Osteoblast (primary cell): ENCODE data around the gene RIC1. TPM values are rescaled to one million over a fixed set of nuclear protein-coding genes. Genes with fewer than 3 reads are reported as not detected.
A peak's percentile ranks its signal among the peaks of the same experiment; 100 is the strongest.
"Not testable (repeated sequence)": the region's sequence is repeated elsewhere in the genome, so short reads cannot be mapped to it uniquely, and the experiment has no call there.

ENCODE experiments used
- DNase-seq: peaks from one replicate; pipeline ENCODE4 v3.0.0; 2011; ENCODE audit warnings: low spot score, mixed read lengths; ENCODE audit not compliant: insufficient read length; ENCODE audit errors: missing footprints
- H2AFZ ChIP-seq: 2 replicates; pipeline ENCODE4 v1.6.0; 2011; ENCODE audit warnings: mild to moderate bottlenecking, low read length
- H3K27ac ChIP-seq: 2 replicates; pipeline ENCODE4 v1.5.1; 2011; ENCODE audit warnings: mild to moderate bottlenecking, low read depth, low read length, moderate library complexity
- H3K27me3 ChIP-seq: 2 replicates; pipeline ENCODE4 v1.6.0; 2012; ENCODE audit warnings: mild to moderate bottlenecking, control low read depth, inconsistent platforms, low read length, moderate library complexity; ENCODE audit not compliant: insufficient read depth
- H3K36me3 ChIP-seq: 2 replicates; pipeline ENCODE4 v1.5.1; 2011; ENCODE audit warnings: mild to moderate bottlenecking, low read length, control low read depth, moderate library complexity; ENCODE audit not compliant: insufficient read depth
- H3K4me1 ChIP-seq: 2 replicates; pipeline ENCODE4 v1.5.1; 2011; ENCODE audit warnings: mild to moderate bottlenecking, low read length, control low read depth, moderate library complexity; ENCODE audit not compliant: insufficient read depth
- H3K4me2 ChIP-seq: 2 replicates; pipeline ENCODE4 v1.6.0; 2011; ENCODE audit warnings: mild to moderate bottlenecking, low read length; ENCODE audit not compliant: insufficient read depth
- H3K4me3 ChIP-seq: fragments of 200-600 bp; sonication (generic); 3 replicates; pipeline ENCODE4 v1.5.1; 2012; ENCODE audit warnings: mild to moderate bottlenecking, low read length, inconsistent platforms; ENCODE audit not compliant: insufficient read depth
- H3K79me2 ChIP-seq: 2 replicates; pipeline ENCODE4 v1.6.0; 2012; ENCODE audit warnings: mild to moderate bottlenecking, low read length, control low read depth, inconsistent platforms; ENCODE audit not compliant: insufficient read depth
- H3K9me3 ChIP-seq: 2 replicates; pipeline ENCODE4 v1.5.1; 2011; ENCODE audit warnings: low read depth, low read length, control low read depth
- H4K20me1 ChIP-seq: 2 replicates; pipeline ENCODE4 v1.6.0; 2012; ENCODE audit warnings: mild to moderate bottlenecking, low read length, control low read depth; ENCODE audit not compliant: insufficient read depth
- CTCF ChIP-seq: IDR thresholded peaks from 2 replicates; pipeline ENCODE4 v1.5.1; 2011; ENCODE audit warnings: mild to moderate bottlenecking, low read depth, low read length, moderate library complexity; ENCODE audit errors: extremely low read depth
- total RNA-seq: library from RNA; depleted of rRNA; stranded (reverse); fragments of >200 nt; gene quantifications from 2 replicates; pipeline ENCODE4 v1.2.3, GENCODE V29; 2012

Gene RIC1
- total RNA-seq, 1 donor: 51.4 TPM

- peak overlapping the region; percentile 32 for H2AFZ ChIP-seq
- H3K27me3 ChIP-seq: no peaks in the 10 kb centered on the region
- H3K27ac ChIP-seq: no peak overlapping the region
- peak overlapping the region; percentile 75 for H3K4me2 ChIP-seq
- H3K9me3 ChIP-seq: no peaks in the 10 kb centered on the region
- H3K79me2 ChIP-seq: no peaks in the 10 kb centered on the region
- no peaks in the 10 kb centered on the region for H3K36me3 ChIP-seq
- H3K4me3 ChIP-seq: peak overlapping the region; percentile 35
- H4K20me1 ChIP-seq: no peaks in the 10 kb centered on the region
- peaks cover 7% of the 10 kb centered on the region for H3K4me1 ChIP-seq
- DNase-seq: peak; percentile 70
- peak; percentile 91 for TF ChIP-seq CTCF
Observed at GRCh38 chr9:5799314-5799713, 170.4 kb downstream of the RIC1 start.

GRCh38 chr9:5800378-5800777 is 171.5 kb downstream of the RIC1 start:
- H3K27me3 ChIP-seq, H3K79me2 ChIP-seq, DNase-seq, H2AFZ ChIP-seq, H3K9me3 ChIP-seq, H3K27ac ChIP-seq, H3K4me1 ChIP-seq, H3K4me3 ChIP-seq, H4K20me1 ChIP-seq, H3K36me3 ChIP-seq, H3K4me2 ChIP-seq: not testable (repeated sequence)

GRCh38 chr9:5800969-5801738 is 172.2 kb downstream of the RIC1 start:
- no peaks in the 10 kb centered on the region for H3K36me3 ChIP-seq
- H3K9me3 ChIP-seq: no peaks in the 10 kb centered on the region
- no peak overlapping the region for H3K27ac ChIP-seq
- no peak overlapping the region for H3K4me3 ChIP-seq
- no peaks in the 10 kb centered on the region for H3K79me2 ChIP-seq
- no peak overlapping the region for H3K4me2 ChIP-seq
- no peak overlapping the region for H2AFZ ChIP-seq
- H4K20me1 ChIP-seq: no peaks in the 10 kb centered on the region
- H3K27me3 ChIP-seq: no peaks in the 10 kb centered on the region
- DNase-seq: no peak
- peaks cover 7% of the 10 kb centered on the region for H3K4me1 ChIP-seq
- TF ChIP-seq CTCF: no peak

DNA sequence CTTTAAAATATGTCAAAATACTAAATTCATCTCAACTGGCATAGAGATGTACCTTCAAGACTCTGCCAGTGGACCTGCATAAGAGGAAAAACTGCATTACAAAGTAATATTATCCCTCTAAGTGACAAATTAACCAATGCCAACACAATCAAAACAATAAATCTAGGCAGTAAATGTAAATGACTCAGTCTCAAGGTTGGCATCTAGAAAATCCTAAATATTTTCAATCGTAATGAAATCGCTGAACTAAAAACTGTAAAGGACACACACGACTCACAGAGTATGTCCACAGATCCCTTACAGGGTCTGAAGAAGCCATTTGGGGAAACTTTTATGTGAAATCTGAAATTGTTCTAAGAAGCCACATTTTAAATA is 172.8 kb downstream of the RIC1 start:
- H4K20me1 ChIP-seq: no peaks in the 10 kb centered on the region
- H3K36me3 ChIP-seq: no peaks in the 10 kb centered on the region
- H3K27me3 ChIP-seq: no peaks in the 10 kb centered on the region
- no peak overlapping the region for H3K4me3 ChIP-seq
- peaks cover 7% of the 10 kb centered on the region for H3K4me1 ChIP-seq
- TF ChIP-seq CTCF: no peak
- no peak overlapping the region for H3K27ac ChIP-seq
- DNase-seq: peak; percentile 58
- H2AFZ ChIP-seq: no peak overlapping the region
- H3K79me2 ChIP-seq: no peaks in the 10 kb centered on the region
- H3K4me2 ChIP-seq: no peak overlapping the region
- no peaks in the 10 kb centered on the region for H3K9me3 ChIP-seq
